HepG2 (cell line): ENCODE measurements around the gene SMARCA4. TPM values are rescaled to one million over a fixed set of nuclear protein-coding genes. Genes with fewer than 3 reads are reported as not detected.

ENCODE experiments used
- ATF7 ChIP-seq, 2 experiments: fragments of 450-650 bp in 1 of 2; sonication (generic) in 1 of 2; formaldehyde crosslinking in 1 of 2; IDR thresholded peaks; 2 replicates each; pipeline versions ENCODE4 v1.4.0 to v1.6.1; 2016 to 2020; ENCODE audit warnings: antibody characterized with exemption in 1 of 2, mild to moderate bottlenecking in 1 of 2, missing genetic modification reagents in 1 of 2
- ELF3 ChIP-seq: IDR thresholded peaks from 2 replicates; pipeline ENCODE4 v1.6.1; 2016; ENCODE audit warnings: missing genetic modification reagents, missing compliant biosample characterization
- KIAA2018 ChIP-seq: sonication (generic); formaldehyde crosslinking; IDR thresholded peaks from 2 replicates; pipeline ENCODE4 v1.5.0; 2020; ENCODE audit warnings: mild to moderate bottlenecking, missing genetic modification reagents, borderline replicate concordance
- POLR2A ChIP-seq, 2 experiments: IDR thresholded peaks; 2 replicates each; pipeline ENCODE4 v1.6.1; 2011; ENCODE audit warnings: low read depth in 2 of 2, low read length in 2 of 2, mild to moderate bottlenecking in 1 of 2, moderate library complexity in 1 of 2; ENCODE audit not compliant: insufficient read depth in 1 of 2
- RBFOX2 ChIP-seq: fragments of 200-400 bp; formaldehyde crosslinking; IDR thresholded peaks from 2 replicates; pipeline ENCODE4 v1.6.1; 2017; ENCODE audit warnings: low read depth, mild to moderate bottlenecking, low read length
- ZNF276 ChIP-seq: sonication (generic); formaldehyde crosslinking; IDR thresholded peaks from 2 replicates; pipeline ENCODE4 v1.4.0; 2020; ENCODE audit warnings: mild to moderate bottlenecking, low read depth, missing genetic modification reagents
- ZNF609 ChIP-seq: sonication (generic); formaldehyde crosslinking; IDR thresholded peaks from 2 replicates; pipeline ENCODE4 v1.4.0; 2020; ENCODE audit warnings: mild to moderate bottlenecking, missing genetic modification reagents, borderline replicate concordance
- polyA plus RNA-seq, 8 experiments: library from polyadenylated mRNA; depleted of rRNA in 3 of 8; stranded (reverse) in 7 of 8; unstranded in 1 of 8; fragments of >200 nt; fragmentation: Illumina TruSeq in 4 of 8; extraction: Trizol in 4 of 8; gene quantifications; 2 replicates each; pipeline versions ENCODE4 v1.2.1 to v1.2.3, GENCODE V29; 2011 to 2016; ENCODE audit warnings: low read depth in 4 of 8, missing spikeins in 1 of 8, mixed read lengths in 1 of 8; ENCODE audit not compliant: insufficient read depth in 1 of 8
- total RNA-seq, 5 experiments: library from RNA; depleted of rRNA; stranded (reverse); fragments of >200 nt; fragmentation: Illumina TruSeq; extraction: Trizol; gene quantifications; 2 replicates each; pipeline ENCODE4 v1.2.3, GENCODE V29; 2016; ENCODE audit warnings: low read depth in 1 of 5

SMARCA4 gene
- total and polyA plus RNA-seq, 2 of the 13 experiments (the other 11 are each of a cell fraction or from before 2014, with no cell fraction given) = 25.4 to 45.9 TPM

GRCh38 chr19:11102944-11103343 is 142.1 kb downstream of the SMARCA4 start (continued):
- TF ChIP-seq ZNF609 (no peak), KIAA2018 (CRISPR knock-in tag) (no peak), ATF7 (IDR thresholded peaks at IDR 0.05) (no peak), ATF7 (CRISPR knock-in tag; IDR thresholded peaks at IDR 0.05) (no peak), POLR2A (IDR thresholded peaks at IDR 0.05; ENCODE audit: insufficient read depth in 1 of 2, low read depth in 2 of 2, low read length in 2 of 2) (0 out of 4 replicates have a peak, but pooled peaks of 1 of the 2 experiments have one; percentile 25), ZNF276 (CRISPR knock-in tag) (no peak), RBFOX2 (0 out of 2 replicates have a peak, but pooled peaks have one; percentile 29), ELF3 (CRISPR knock-in tag) (no peak)
